SU-DHL-6 (cell line): ENCODE measurements around the gene KRTAP12-1.

Experiments used
- H2AFZ ChIP-seq: fragments of 200-600 bp; sonication (generic); 2 replicates; pipeline ENCODE4 v1.6.1; 2014; ENCODE audit warnings: low read depth, mild to moderate bottlenecking, moderate library complexity, mixed read lengths, antibody characterized with exemption, low read length; ENCODE audit not compliant: severe bottlenecking
- H3F3A ChIP-seq: fragments of 200-600 bp; shearing (Covaris generic); 2 replicates; pipeline ENCODE4 v1.6.0; 2016; ENCODE audit warnings: antibody characterized with exemption, mild to moderate bottlenecking; ENCODE audit not compliant: insufficient read depth
- H3K27ac ChIP-seq: fragments of 200-600 bp; sonication (generic); 2 replicates; pipeline ENCODE4 v1.5.1; 2016; ENCODE audit warnings: low read depth, mild to moderate bottlenecking, low read length, moderate library complexity, mixed read lengths
- H3K27me3 ChIP-seq: fragments of 200-600 bp; sonication (generic), shearing (Covaris generic); 2 replicates; pipeline ENCODE4 v1.6.0; 2014; ENCODE audit warnings: mild to moderate bottlenecking, low read length
- H3K36me3 ChIP-seq: fragments of 200-600 bp; sonication (generic); 2 replicates; pipeline ENCODE4 v1.6.1; 2014; ENCODE audit warnings: mild to moderate bottlenecking, low read length, mixed read lengths
- H3K4me2 ChIP-seq: fragments of 300-600, 200-600 bp; shearing (Covaris generic), sonication (generic); 2 replicates; pipeline ENCODE4 v1.6.0; 2014; ENCODE audit warnings: low read length, low read depth, mild to moderate bottlenecking; ENCODE audit not compliant: poor library complexity, severe bottlenecking
- H3K4me3 ChIP-seq: fragments of 200-600 bp; sonication (generic); 2 replicates; pipeline ENCODE4 v1.5.1; 2014; ENCODE audit warnings: antibody characterized with exemption, low read length, mild to moderate bottlenecking, mixed read lengths; ENCODE audit not compliant: insufficient read depth, poor library complexity, severe bottlenecking
- H3K79me2 ChIP-seq: fragments of 200-600 bp; sonication (generic); 2 replicates; pipeline ENCODE4 v1.6.1; 2014; ENCODE audit warnings: mild to moderate bottlenecking, low read length, moderate library complexity; ENCODE audit not compliant: insufficient read depth
- H3K9ac ChIP-seq: fragments of 200-600 bp; sonication (generic); 2 replicates; pipeline ENCODE4 v1.7.0; 2014; ENCODE audit warnings: mild to moderate bottlenecking, low read length
- H3K9me2 ChIP-seq: fragments of 200-600 bp; sonication (generic); replicated peaks from 2 replicates; pipeline ENCODE4 v1.6.1; 2014; ENCODE audit warnings: low read length; ENCODE audit not compliant: insufficient read depth
- H3K9me3 ChIP-seq: fragments of 200-600 bp; sonication (generic); 2 replicates; pipeline ENCODE4 v1.6.1; 2014; ENCODE audit warnings: low read length, mixed read lengths; ENCODE audit not compliant: insufficient read depth
- H4K20me1 ChIP-seq: fragments of 200-600 bp; sonication (generic); 2 replicates; pipeline ENCODE4 v1.6.1; 2014; ENCODE audit warnings: low read depth, mild to moderate bottlenecking, antibody characterized with exemption, low read length, moderate library complexity, mixed read lengths
- EZH2phosphoT487 ChIP-seq: fragments of 200-600 bp; sonication (generic), shearing (Covaris generic); conservative IDR thresholded peaks from 2 replicates; pipeline ENCODE4 v1.6.1; 2018; ENCODE audit warnings: mild to moderate bottlenecking, antibody characterized with exemption, low read length, moderate library complexity, mixed read lengths
- TF ChIP-seq, protein P1 (sequence below): fragments of 200-600 bp; sonication (generic); IDR thresholded peaks from one replicate; pipeline ENCODE4 v1.5.1; 2017; ENCODE audit warnings: antibody characterized with exemption, mild to moderate bottlenecking, low read length, moderate library complexity; ENCODE audit not compliant: insufficient read depth, poor library complexity, severe bottlenecking

KRTAP12-1 gene

GRCh38 chr21:44727321-44727720 lies 45.4 kb upstream of the KRTAP12-1 start:
- Histone ChIP-seq H3K9me2 (no peaks in the 10 kb centered on the region), H4K20me1 (no peaks in the 10 kb centered on the region), H3K36me3 (no peaks in the 10 kb centered on the region), H3F3A (no peaks in the 10 kb centered on the region), H3K4me2 (no peak overlapping the region), H2AFZ (no peak overlapping the region), H3K27me3 (no peaks in the 10 kb centered on the region), H3K27ac (no peak overlapping the region), H3K4me3 (no peak overlapping the region), H3K9ac (no peak overlapping the region), H3K79me2 (no peaks in the 10 kb centered on the region), H3K9me3 (no peaks in the 10 kb centered on the region)
- TF ChIP-seq, protein P1, sequence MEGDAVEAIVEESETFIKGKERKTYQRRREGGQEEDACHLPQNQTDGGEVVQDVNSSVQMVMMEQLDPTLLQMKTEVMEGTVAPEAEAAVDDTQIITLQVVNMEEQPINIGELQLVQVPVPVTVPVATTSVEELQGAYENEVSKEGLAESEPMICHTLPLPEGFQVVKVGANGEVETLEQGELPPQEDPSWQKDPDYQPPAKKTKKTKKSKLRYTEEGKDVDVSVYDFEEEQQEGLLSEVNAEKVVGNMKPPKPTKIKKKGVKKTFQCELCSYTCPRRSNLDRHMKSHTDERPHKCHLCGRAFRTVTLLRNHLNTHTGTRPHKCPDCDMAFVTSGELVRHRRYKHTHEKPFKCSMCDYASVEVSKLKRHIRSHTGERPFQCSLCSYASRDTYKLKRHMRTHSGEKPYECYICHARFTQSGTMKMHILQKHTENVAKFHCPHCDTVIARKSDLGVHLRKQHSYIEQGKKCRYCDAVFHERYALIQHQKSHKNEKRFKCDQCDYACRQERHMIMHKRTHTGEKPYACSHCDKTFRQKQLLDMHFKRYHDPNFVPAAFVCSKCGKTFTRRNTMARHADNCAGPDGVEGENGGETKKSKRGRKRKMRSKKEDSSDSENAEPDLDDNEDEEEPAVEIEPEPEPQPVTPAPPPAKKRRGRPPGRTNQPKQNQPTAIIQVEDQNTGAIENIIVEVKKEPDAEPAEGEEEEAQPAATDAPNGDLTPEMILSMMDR, result no peak
- TF ChIP-seq EZH2phosphoT487, result no peak

GRCh38 chr21:44726826-44727225 lies 44.9 kb upstream of the KRTAP12-1 start:
- H3K27me3 ChIP-seq, result no peaks in the 10 kb centered on the region
- no peak overlapping the region for H3K9ac ChIP-seq
- H3K4me2 ChIP-seq, result no peak overlapping the region
- TF ChIP-seq EZH2phosphoT487, result no peak
- TF ChIP-seq, protein P1, result no peak
- H3K27ac ChIP-seq, result no peak overlapping the region
- H2AFZ ChIP-seq, result no peak overlapping the region
- no peaks in the 10 kb centered on the region for H3K36me3 ChIP-seq
- no peak overlapping the region for H3K4me3 ChIP-seq
- no peaks in the 10 kb centered on the region for H3K79me2 ChIP-seq
- H4K20me1 ChIP-seq, result no peaks in the 10 kb centered on the region
- H3K9me2 ChIP-seq, result no peaks in the 10 kb centered on the region
- no peaks in the 10 kb centered on the region for H3K9me3 ChIP-seq
- no peaks in the 10 kb centered on the region for H3F3A ChIP-seq

DNA sequence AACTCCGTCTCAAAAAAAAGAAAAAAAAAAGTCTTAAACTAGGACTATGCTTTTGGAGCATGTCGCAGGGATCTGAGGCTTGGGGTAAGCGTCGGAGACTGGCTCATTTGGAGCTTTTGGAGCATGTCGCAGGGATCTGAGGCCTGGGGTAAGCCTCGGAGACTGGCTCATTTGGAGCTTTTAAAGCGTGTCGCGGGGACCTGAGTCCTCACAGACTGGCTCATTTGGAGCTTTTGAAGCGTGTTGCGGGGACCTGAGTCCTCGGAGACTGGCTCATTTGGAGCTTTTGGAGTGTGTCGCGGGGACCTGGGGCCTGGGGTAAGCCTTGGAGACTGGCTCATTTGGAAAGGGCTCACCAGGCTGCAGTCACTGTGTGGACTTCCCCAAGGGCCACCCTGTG lies 43.0 kb upstream of the KRTAP12-1 start:
- H4K20me1 ChIP-seq, result no peaks in the 10 kb centered on the region
- no peaks in the 10 kb centered on the region for H3K36me3 ChIP-seq
- no peak overlapping the region for H3K4me2 ChIP-seq
- no peaks in the 10 kb centered on the region for H3K27me3 ChIP-seq
- H3K4me3 ChIP-seq, result no peak overlapping the region
- H2AFZ ChIP-seq, result no peak overlapping the region
- H3K9me3 ChIP-seq, result no peaks in the 10 kb centered on the region
- no peaks in the 10 kb centered on the region for H3F3A ChIP-seq
- no peak overlapping the region for H3K27ac ChIP-seq
- no peak for TF ChIP-seq EZH2phosphoT487
- TF ChIP-seq, protein P1, result no peak
- H3K9ac ChIP-seq, result no peak overlapping the region
- no peaks in the 10 kb centered on the region for H3K79me2 ChIP-seq
- H3K9me2 ChIP-seq, result no peaks in the 10 kb centered on the region

DNA sequence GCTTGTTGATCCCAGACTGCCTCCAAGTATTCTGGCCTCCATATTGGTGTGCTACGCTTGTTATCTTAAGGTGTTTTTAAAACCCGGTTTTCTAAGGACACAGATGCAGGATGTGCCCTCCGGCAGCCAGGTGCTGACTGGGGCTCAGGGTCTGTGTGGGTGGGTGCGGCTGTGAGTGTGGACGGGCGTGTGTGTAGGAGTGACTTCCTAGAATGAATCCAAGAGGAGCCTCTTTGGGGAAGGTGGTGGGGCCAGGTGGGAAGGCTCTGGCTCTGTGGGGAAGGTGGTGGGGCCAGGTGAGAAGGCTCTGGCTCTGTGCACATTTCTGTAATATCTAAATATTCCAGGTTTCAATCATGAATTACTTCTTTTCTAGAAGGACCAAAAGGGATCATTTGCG lies 42.2 kb upstream of the KRTAP12-1 start:
- Histone ChIP-seq H3K4me2 (no peak overlapping the region), H3K27ac (no peak overlapping the region), H2AFZ (no peak overlapping the region), H3K9me2 (no peaks in the 10 kb centered on the region), H3K9ac (no peak overlapping the region), H3K27me3 (0 out of 2 replicates have a peak, but pooled peaks cover 4% of the 10 kb centered on the region), H3F3A (no peaks in the 10 kb centered on the region), H4K20me1 (no peaks in the 10 kb centered on the region), H3K36me3 (no peaks in the 10 kb centered on the region), H3K79me2 (no peaks in the 10 kb centered on the region), H3K4me3 (no peak overlapping the region), H3K9me3 (no peaks in the 10 kb centered on the region)
- no peak for TF ChIP-seq EZH2phosphoT487
- TF ChIP-seq, protein P1, result no peak
